Measurements from ENCODE around the gene TOMM7.

The TOMM7 gene

GRCh38 chr7:22858274-22858639 is 35.6 kb upstream of the TOMM7 start:
- no peak overlapping the region for H3K4me3 ChIP-seq (replicated peaks; ENCODE audit: low read depth, low read length)
- H3K27me3 ChIP-seq (replicated peaks; ENCODE audit: control insufficient read depth, insufficient read depth, low read length) = no peaks in the 10 kb centered on the region
- no peak for TF ChIP-seq CTCF (IDR thresholded peaks at IDR 0.05; ENCODE audit: insufficient read depth, low read length, poor library complexity, severe bottlenecking)
- H3K36me3 ChIP-seq (ENCODE audit: control insufficient read depth, insufficient read depth, low read length) = peaks cover 3% of the 10 kb centered on the region
- DNase-seq (ENCODE audit: extremely low read depth, insufficient read length) = no peak

- peak overlapping the region; percentile 89 for H3K4me3 ChIP-seq (replicated peaks; ENCODE audit: low read depth, low read length)
- no peaks in the 10 kb centered on the region for H3K27me3 ChIP-seq (replicated peaks; ENCODE audit: control insufficient read depth, insufficient read depth, low read length)
- DNase-seq (ENCODE audit: extremely low read depth, insufficient read length) = no peak
- H3K36me3 ChIP-seq (ENCODE audit: control insufficient read depth, insufficient read depth, low read length) = peaks cover 3% of the 10 kb centered on the region
- TF ChIP-seq CTCF (IDR thresholded peaks at IDR 0.05; ENCODE audit: insufficient read depth, low read length, poor library complexity, severe bottlenecking) = no peak
These were observed 33.8 kb upstream of the TOMM7 start for GRCh38 chr7:22856416-22856815.

GRCh38 chr7:22855049-22855392 is 32.4 kb upstream of the TOMM7 start:
- no peak for DNase-seq (ENCODE audit: extremely low read depth, insufficient read length)
- Histone ChIP-seq H3K27me3 (replicated peaks; ENCODE audit: control insufficient read depth, insufficient read depth, low read length) (no peaks in the 10 kb centered on the region), H3K4me3 (replicated peaks; ENCODE audit: low read depth, low read length) (peak overlapping the region; percentile 89), H3K36me3 (ENCODE audit: control insufficient read depth, insufficient read depth, low read length) (peaks cover 3% of the 10 kb centered on the region)
- TF ChIP-seq CTCF (IDR thresholded peaks at IDR 0.05; ENCODE audit: insufficient read depth, low read length, poor library complexity, severe bottlenecking) = peak; percentile 2

DNA sequence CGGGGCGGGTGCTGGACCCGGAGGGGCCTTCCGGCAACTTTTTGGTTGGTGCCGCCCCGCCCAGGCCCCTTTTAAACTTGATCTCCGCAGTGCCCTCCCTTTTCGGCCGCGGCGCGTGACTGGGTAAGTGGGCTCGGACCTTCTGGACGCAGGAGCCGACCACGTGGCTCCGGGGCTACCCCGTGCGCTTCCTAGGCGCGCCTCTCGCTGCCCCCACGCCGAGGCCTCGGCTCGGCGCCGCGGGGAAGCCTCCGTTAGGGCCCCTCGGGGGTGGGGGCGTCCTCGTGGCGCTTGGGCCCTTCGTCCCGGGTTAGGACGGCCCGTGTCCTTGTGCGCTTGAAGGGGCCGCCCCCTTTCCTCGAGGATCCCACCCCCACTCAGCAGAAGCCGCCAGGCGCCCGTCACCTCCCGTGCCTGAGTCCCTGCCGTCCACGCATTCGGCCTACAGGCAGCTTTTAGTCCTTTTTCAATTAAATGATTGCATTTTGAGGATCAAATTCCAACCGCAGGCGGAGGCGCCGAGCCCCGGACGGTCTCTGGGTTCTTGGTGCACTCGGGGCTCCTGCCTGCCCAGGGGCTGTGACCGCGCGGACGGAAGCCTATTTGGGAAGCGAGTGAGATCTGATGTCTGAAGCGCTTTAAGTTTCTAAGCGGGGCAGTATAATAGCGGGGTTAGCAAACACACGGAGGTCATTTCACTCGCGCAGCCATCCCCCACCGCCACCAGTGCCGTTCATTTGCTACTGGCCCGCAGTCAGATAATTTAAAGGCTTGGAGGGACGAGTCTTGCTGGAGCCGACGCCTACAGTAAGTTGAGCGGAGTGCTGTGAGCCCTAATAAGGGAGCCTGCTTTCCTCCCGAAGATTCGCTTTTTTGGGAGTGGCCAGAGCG is 31.8 kb upstream of the TOMM7 start:
- Histone ChIP-seq H3K36me3 (ENCODE audit: control insufficient read depth, insufficient read depth, low read length) (peaks cover 3% of the 10 kb centered on the region), H3K4me3 (replicated peaks; ENCODE audit: low read depth, low read length) (peak overlapping the region; percentile 89), H3K27me3 (replicated peaks; ENCODE audit: control insufficient read depth, insufficient read depth, low read length) (no peaks in the 10 kb centered on the region)
- DNase-seq (ENCODE audit: extremely low read depth, insufficient read length) = peak; percentile 90
- TF ChIP-seq CTCF (IDR thresholded peaks at IDR 0.05; ENCODE audit: insufficient read depth, low read length, poor library complexity, severe bottlenecking) = no peak

DNA sequence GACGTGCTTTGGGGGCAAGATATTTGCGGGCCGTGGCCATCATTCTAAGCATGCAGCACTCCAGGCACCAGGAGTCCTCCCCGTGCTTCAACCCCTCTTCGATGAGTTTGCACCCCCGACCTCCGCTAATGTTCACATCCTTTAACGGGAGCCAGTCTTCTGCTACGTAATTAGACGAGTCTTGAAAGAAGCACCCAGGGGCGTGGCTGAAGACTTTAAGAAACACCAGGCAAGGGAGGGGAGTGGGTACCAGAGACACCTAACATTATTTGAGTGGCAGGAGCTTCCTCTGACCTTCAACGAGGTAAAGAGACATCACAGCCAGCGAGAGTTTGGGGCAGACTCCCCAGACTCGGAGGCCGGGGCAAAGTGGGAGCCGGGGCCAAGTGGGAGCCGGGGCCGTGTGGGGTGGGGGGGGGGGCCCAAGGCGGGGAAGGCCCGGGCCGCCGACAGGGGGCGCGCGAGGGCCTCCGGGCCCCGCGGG is 31.1 kb upstream of the TOMM7 start:
- DNase-seq (ENCODE audit: extremely low read depth, insufficient read length) = no peak
- Histone ChIP-seq H3K4me3 (replicated peaks; ENCODE audit: low read depth, low read length) (peak overlapping the region; percentile 89), H3K27me3 (replicated peaks; ENCODE audit: control insufficient read depth, insufficient read depth, low read length) (no peaks in the 10 kb centered on the region), H3K36me3 (ENCODE audit: control insufficient read depth, insufficient read depth, low read length) (peaks cover under 1% of the 10 kb centered on the region; the same call in 1 of the 2 replicates)
- peak; percentile 10 for TF ChIP-seq CTCF (IDR thresholded peaks at IDR 0.05; ENCODE audit: insufficient read depth, low read length, poor library complexity, severe bottlenecking)

All from GM06990 (cell line).